Prostate gland (tissue), 2 donors: Measurements from ENCODE around the gene HS3ST6.

Experiments
- CTCF ChIP-seq, 4 experiments: fragments of 200-600 bp in 2 of 4; fragments of 450-650 bp in 2 of 4; sonication (generic) in 2 of 4; IDR thresholded peaks; 1 replicate in 3 of 4; 2 replicates in 1 of 4; pipeline ENCODE4 v1.5.1; 2016 to 2019; ENCODE audit warnings: antibody characterized with exemption in 4 of 4, mild to moderate bottlenecking in 2 of 4, moderate library complexity in 2 of 4
- POLR2A ChIP-seq: fragments of 450-650 bp; IDR thresholded peaks from one replicate; pipeline ENCODE4 v1.6.1; 2016; ENCODE audit warnings: antibody characterized with exemption, mild to moderate bottlenecking

- TF ChIP-seq CTCF (IDR thresholded peaks at IDR 0.05) (no peak), POLR2A (no peak)
Measured at GRCh38 chr16:1874854-1875253, 43.4 kb downstream of the HS3ST6 start.
